HL-60 (cell line): Measurements from ENCODE around the gene KIFC3.

Experiments used
- CTCF ChIP-seq: IDR thresholded peaks from one replicate; pipeline ENCODE4 v1.5.1; 2011; ENCODE audit warnings: low read length, control low read depth, inconsistent platforms; ENCODE audit not compliant: insufficient read depth
- GABPA ChIP-seq: IDR thresholded peaks from 2 replicates; pipeline ENCODE4 v1.6.1; 2012; ENCODE audit warnings: low read depth
- TF ChIP-seq, protein P1 (sequence below): IDR thresholded peaks from 2 replicates; pipeline ENCODE4 v1.6.1; 2012; ENCODE audit warnings: low read depth; ENCODE audit not compliant: insufficient replicate concordance

DNA sequence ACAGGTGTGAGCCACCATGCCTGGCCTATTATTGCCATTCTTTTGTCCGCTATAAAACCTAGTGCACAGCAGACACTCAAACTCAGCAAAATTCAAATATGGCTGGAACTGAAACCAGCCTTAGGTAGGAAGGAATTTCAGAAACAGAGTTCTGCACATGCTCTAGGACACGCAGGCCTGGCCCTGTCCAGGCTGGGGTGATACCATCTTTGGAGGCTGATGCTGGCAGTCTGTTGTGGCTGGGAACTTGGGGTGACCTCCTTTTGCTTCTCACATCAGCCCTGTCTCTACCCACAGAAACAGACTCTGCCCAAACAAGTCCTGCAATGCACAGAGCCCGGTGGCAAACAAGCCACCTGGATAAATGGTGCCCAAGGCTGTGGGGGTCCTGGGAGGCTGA lies 12.6 kb upstream of the KIFC3 start:
- TF ChIP-seq CTCF (no peak), GABPA (no peak)
- TF ChIP-seq, protein P1, sequence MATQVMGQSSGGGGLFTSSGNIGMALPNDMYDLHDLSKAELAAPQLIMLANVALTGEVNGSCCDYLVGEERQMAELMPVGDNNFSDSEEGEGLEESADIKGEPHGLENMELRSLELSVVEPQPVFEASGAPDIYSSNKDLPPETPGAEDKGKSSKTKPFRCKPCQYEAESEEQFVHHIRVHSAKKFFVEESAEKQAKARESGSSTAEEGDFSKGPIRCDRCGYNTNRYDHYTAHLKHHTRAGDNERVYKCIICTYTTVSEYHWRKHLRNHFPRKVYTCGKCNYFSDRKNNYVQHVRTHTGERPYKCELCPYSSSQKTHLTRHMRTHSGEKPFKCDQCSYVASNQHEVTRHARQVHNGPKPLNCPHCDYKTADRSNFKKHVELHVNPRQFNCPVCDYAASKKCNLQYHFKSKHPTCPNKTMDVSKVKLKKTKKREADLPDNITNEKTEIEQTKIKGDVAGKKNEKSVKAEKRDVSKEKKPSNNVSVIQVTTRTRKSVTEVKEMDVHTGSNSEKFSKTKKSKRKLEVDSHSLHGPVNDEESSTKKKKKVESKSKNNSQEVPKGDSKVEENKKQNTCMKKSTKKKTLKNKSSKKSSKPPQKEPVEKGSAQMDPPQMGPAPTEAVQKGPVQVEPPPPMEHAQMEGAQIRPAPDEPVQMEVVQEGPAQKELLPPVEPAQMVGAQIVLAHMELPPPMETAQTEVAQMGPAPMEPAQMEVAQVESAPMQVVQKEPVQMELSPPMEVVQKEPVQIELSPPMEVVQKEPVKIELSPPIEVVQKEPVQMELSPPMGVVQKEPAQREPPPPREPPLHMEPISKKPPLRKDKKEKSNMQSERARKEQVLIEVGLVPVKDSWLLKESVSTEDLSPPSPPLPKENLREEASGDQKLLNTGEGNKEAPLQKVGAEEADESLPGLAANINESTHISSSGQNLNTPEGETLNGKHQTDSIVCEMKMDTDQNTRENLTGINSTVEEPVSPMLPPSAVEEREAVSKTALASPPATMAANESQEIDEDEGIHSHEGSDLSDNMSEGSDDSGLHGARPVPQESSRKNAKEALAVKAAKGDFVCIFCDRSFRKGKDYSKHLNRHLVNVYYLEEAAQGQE: no peak
